DND-41 (cell line): ENCODE measurements around the gene NRXN3.

ENCODE experiments used
- ATAC-seq: fragments of 200-7000 bp; cut with Tn5 transposase; 3 replicates; pipeline ENCODE4 v1.9.1; 2021; ENCODE audit warnings: low read depth; ENCODE audit not compliant: insufficient read depth
- DNase-seq: peaks from one replicate; pipeline ENCODE4 v3.0.0-alpha.2; 2020
- H2AFZ ChIP-seq: 2 replicates; pipeline ENCODE4 v1.6.0; 2012; ENCODE audit warnings: low read depth, low read length
- H3K27ac ChIP-seq: 2 replicates; pipeline ENCODE4 v1.5.1; 2012; ENCODE audit warnings: low read length, inconsistent platforms
- H3K27me3 ChIP-seq: fragments of 200-600 bp; sonication (generic); 2 replicates; pipeline ENCODE4 v1.6.0; 2012; ENCODE audit warnings: low read length, mild to moderate bottlenecking, inconsistent platforms; ENCODE audit not compliant: insufficient read depth, poor library complexity
- H3K36me3 ChIP-seq: 2 replicates; pipeline ENCODE4 v1.5.1; 2012; ENCODE audit warnings: low read length, inconsistent platforms; ENCODE audit not compliant: insufficient read depth
- H3K4me1 ChIP-seq: 2 replicates; pipeline ENCODE4 v1.5.1; 2012; ENCODE audit warnings: mild to moderate bottlenecking, low read length; ENCODE audit not compliant: insufficient read depth
- H3K4me2 ChIP-seq: 2 replicates; pipeline ENCODE4 v1.6.0; 2012; ENCODE audit warnings: mild to moderate bottlenecking, moderate library complexity, low read length, inconsistent platforms; ENCODE audit not compliant: insufficient read depth
- H3K4me3 ChIP-seq, 2 experiments: fragments of 200-600 bp in 1 of 2; shearing (Covaris generic) in 1 of 2; 2 replicates each; pipeline ENCODE4 v1.5.1; 2012 to 2016; ENCODE audit warnings: inconsistent platforms in 2 of 2, low read length in 2 of 2, mild to moderate bottlenecking in 2 of 2, low read depth in 1 of 2, moderate library complexity in 1 of 2
- H3K79me2 ChIP-seq: 2 replicates; pipeline ENCODE4 v1.6.0; 2012; ENCODE audit warnings: low read length, inconsistent platforms; ENCODE audit not compliant: insufficient read depth
- H3K9ac ChIP-seq: 2 replicates; pipeline ENCODE4 v1.6.0; 2012; ENCODE audit warnings: low read depth, mild to moderate bottlenecking, inconsistent platforms, low read length, moderate library complexity
- H3K9me3 ChIP-seq: 2 replicates; pipeline ENCODE4 v1.5.1; 2012; ENCODE audit warnings: low read length, moderate library complexity, mild to moderate bottlenecking, inconsistent platforms; ENCODE audit not compliant: insufficient read depth, severe bottlenecking
- H4K20me1 ChIP-seq: 2 replicates; pipeline ENCODE4 v1.6.0; 2012; ENCODE audit warnings: low read length; ENCODE audit not compliant: insufficient read depth
- EZH2 ChIP-seq: IDR thresholded peaks from 3 replicates; pipeline ENCODE4 v1.6.1; 2012; ENCODE audit warnings: borderline replicate concordance, low read depth, mild to moderate bottlenecking, moderate library complexity, low read length, inconsistent platforms; ENCODE audit not compliant: severe bottlenecking
- TF ChIP-seq, protein P1 (sequence below): IDR thresholded peaks from 2 replicates; pipeline ENCODE4 v1.5.1; 2012; ENCODE audit warnings: borderline replicate concordance, low read length, moderate library complexity, mild to moderate bottlenecking; ENCODE audit not compliant: poor library complexity, severe bottlenecking; ENCODE audit errors: extremely low read depth

The NRXN3 gene

DNA sequence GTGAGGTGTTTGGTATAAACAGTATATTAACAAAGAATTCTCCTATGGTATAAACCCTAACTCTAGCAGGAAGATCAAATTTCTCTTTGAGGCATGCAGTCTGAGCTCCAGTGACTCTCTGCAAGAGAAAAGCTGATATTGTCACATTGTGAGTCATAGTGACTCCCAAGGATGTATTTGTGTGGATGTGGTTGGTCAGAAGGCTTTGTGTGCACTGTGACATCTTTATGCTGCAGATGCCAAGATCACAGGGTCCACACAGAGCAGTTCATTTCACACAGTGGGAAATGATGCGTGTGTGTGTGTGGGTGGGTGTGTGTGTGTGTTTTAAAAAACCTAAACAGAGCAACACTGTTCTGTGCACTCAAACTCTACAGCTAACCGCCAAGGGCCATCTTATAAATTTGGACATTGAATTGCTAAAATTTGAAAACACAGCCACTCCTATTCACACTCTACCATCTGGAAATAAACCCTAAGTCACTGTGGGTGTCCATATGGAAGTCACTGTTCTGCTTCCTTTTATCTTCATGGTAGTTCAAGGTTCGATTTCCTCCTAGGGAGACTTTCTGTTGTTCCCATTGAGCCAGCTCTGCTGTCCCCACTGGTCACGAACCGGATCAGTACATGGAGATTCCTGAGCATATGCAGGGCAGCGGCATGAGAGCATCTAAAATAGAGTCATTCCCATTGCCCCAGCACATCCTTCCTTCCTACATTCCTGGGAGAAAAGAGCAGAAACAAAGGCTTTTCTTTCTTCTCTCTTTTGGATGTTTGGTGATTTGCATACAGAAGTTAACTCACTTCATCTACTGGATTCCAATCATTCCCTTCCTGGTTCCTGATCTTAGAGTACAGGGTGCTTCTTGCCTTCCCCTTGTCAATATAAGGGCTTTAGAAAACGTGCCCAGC, 1313.6 kb downstream of the NRXN3 start:
- H3K36me3 ChIP-seq: no peaks in the 10 kb centered on the region

DNA sequence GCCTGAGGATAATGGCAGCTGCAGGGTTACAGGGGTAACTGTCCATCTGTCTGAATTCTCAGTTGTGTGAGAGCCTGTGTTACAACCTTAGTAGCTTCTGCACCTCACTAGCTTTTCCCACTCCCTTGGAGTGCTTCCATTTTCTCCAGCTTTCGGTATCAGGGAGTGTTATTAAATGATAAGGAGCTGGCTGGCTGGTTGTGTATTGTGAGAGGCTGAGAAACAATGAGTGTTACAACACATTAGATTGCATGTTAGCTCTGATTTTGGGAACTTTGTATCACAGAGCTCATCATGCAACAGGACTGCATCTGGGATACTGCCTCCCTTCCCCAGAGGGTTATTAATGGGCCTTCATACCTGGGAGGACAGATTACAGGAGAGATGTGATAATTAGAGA, 1317.5 kb downstream of the NRXN3 start:
- Histone ChIP-seq H3K27ac (no peak overlapping the region), H3K4me2 (no peak overlapping the region), H4K20me1 (no peaks in the 10 kb centered on the region), H3K9me3 (no peaks in the 10 kb centered on the region), H3K9ac (no peak overlapping the region), H3K4me3 (no peak overlapping the region), H3K79me2 (no peaks in the 10 kb centered on the region), H3K27me3 (no peaks in the 10 kb centered on the region), H2AFZ (no peak overlapping the region), H3K36me3 (no peaks in the 10 kb centered on the region), H3K4me1 (no peaks in the 10 kb centered on the region)
- TF ChIP-seq EZH2: no peak
- TF ChIP-seq, protein P1, sequence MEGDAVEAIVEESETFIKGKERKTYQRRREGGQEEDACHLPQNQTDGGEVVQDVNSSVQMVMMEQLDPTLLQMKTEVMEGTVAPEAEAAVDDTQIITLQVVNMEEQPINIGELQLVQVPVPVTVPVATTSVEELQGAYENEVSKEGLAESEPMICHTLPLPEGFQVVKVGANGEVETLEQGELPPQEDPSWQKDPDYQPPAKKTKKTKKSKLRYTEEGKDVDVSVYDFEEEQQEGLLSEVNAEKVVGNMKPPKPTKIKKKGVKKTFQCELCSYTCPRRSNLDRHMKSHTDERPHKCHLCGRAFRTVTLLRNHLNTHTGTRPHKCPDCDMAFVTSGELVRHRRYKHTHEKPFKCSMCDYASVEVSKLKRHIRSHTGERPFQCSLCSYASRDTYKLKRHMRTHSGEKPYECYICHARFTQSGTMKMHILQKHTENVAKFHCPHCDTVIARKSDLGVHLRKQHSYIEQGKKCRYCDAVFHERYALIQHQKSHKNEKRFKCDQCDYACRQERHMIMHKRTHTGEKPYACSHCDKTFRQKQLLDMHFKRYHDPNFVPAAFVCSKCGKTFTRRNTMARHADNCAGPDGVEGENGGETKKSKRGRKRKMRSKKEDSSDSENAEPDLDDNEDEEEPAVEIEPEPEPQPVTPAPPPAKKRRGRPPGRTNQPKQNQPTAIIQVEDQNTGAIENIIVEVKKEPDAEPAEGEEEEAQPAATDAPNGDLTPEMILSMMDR: no peak
- DNase-seq (no peak), ATAC-seq (no peak)

More for the DNA sequence above, 1313.6 kb downstream of the NRXN3 start:
- no peak overlapping the region for H3K4me2 ChIP-seq
- DNase-seq (no peak), ATAC-seq (no peak)
- no peaks in the 10 kb centered on the region for H3K79me2 ChIP-seq
- H3K9me3 ChIP-seq: no peaks in the 10 kb centered on the region
- no peak overlapping the region for H2AFZ ChIP-seq
- no peak overlapping the region for H3K4me3 ChIP-seq
- no peaks in the 10 kb centered on the region for H3K27me3 ChIP-seq
- no peak overlapping the region for H3K27ac ChIP-seq
- no peaks in the 10 kb centered on the region for H3K4me1 ChIP-seq
- no peak overlapping the region for H3K9ac ChIP-seq
- TF ChIP-seq, protein P1: no peak
- TF ChIP-seq EZH2: no peak
- no peaks in the 10 kb centered on the region for H4K20me1 ChIP-seq

DNA sequence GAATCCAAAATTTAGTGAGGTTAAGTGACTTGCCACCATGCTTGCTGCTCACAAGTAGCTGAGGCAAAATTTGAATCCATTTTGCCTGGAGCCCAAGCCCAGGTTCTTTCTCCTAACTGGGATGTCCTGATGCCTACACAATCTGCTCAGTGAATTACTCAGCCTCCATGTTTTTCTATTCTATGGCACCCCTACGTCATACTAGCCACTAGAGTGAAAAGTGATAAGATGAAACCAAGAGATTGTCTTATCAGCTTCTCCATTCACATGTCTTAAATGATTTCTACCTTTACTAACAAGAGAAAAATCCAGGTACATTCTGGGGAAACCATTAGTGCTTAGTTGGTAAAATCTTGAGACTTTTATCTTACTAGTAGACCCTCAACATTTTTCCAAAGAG, 1321.0 kb downstream of the NRXN3 start:
- no peaks in the 10 kb centered on the region for H3K4me1 ChIP-seq
- no peak overlapping the region for H3K9ac ChIP-seq
- no peak overlapping the region for H2AFZ ChIP-seq
- no peak overlapping the region for H3K4me2 ChIP-seq
- no peaks in the 10 kb centered on the region for H3K79me2 ChIP-seq
- DNase-seq: no peak
- no peaks in the 10 kb centered on the region for H3K27me3 ChIP-seq
- TF ChIP-seq, protein P1: no peak
- TF ChIP-seq EZH2: no peak
- no peaks in the 10 kb centered on the region for H3K36me3 ChIP-seq
- no peak overlapping the region for H3K4me3 ChIP-seq
- H3K9me3 ChIP-seq: no peaks in the 10 kb centered on the region
- no peak for ATAC-seq
- no peak overlapping the region for H3K27ac ChIP-seq
- no peaks in the 10 kb centered on the region for H4K20me1 ChIP-seq
